ENCODE measurements around the gene CLEC2B. TPM values are rescaled to one million over a fixed set of nuclear protein-coding genes. Genes with fewer than 3 reads are reported as not detected.

Gene CLEC2B
- polyA plus RNA-seq, 1 experiment, result 2.1 TPM

- ChIA-PET CTCF (interaction anchor here (2.0 kb wide), 1 partner anchor 149 kb away, joined by 9 read pairs; no protein-coding TSS in a partner anchor), POLR2A (no interaction called here)
- H3K9me3 ChIP-seq (ENCODE audit: control insufficient read depth, insufficient read depth, low read length), result no peaks in the 10 kb centered on the region
- H3K27me3 ChIP-seq (ENCODE audit: control insufficient read depth, insufficient read depth, low read length), result no peaks in the 10 kb centered on the region
- DNase-seq (ENCODE audit: low read depth, low spot score), result no peak
- TF ChIP-seq, protein P1, sequence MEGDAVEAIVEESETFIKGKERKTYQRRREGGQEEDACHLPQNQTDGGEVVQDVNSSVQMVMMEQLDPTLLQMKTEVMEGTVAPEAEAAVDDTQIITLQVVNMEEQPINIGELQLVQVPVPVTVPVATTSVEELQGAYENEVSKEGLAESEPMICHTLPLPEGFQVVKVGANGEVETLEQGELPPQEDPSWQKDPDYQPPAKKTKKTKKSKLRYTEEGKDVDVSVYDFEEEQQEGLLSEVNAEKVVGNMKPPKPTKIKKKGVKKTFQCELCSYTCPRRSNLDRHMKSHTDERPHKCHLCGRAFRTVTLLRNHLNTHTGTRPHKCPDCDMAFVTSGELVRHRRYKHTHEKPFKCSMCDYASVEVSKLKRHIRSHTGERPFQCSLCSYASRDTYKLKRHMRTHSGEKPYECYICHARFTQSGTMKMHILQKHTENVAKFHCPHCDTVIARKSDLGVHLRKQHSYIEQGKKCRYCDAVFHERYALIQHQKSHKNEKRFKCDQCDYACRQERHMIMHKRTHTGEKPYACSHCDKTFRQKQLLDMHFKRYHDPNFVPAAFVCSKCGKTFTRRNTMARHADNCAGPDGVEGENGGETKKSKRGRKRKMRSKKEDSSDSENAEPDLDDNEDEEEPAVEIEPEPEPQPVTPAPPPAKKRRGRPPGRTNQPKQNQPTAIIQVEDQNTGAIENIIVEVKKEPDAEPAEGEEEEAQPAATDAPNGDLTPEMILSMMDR (IDR thresholded peaks at IDR 0.05; ENCODE audit: low read depth, low read length), result no peak
- no peak overlapping the region for H3K4me3 ChIP-seq (ENCODE audit: low read depth, low read length)
- H3K27ac ChIP-seq (ENCODE audit: low read depth, low read length), result no peak overlapping the region
Measured at GRCh38 chr12:9899209-9899608, 30.1 kb upstream of the CLEC2B start.

GRCh38 chr12:9897535-9897934, 28.4 kb upstream of the CLEC2B start:
- H3K9me3 ChIP-seq (ENCODE audit: control insufficient read depth, insufficient read depth, low read length), result no peaks in the 10 kb centered on the region
- no peak for DNase-seq (ENCODE audit: low read depth, low spot score)
- no peak overlapping the region for H3K4me3 ChIP-seq (ENCODE audit: low read depth, low read length)
- H3K27ac ChIP-seq (ENCODE audit: low read depth, low read length), result no peak overlapping the region
- TF ChIP-seq, protein P1 (IDR thresholded peaks at IDR 0.05; ENCODE audit: low read depth, low read length), result no peak
- ChIA-PET CTCF (interaction anchor here (2.4 kb wide), 1 partner anchor 147 kb away, joined by 12 read pairs; no protein-coding TSS in a partner anchor), POLR2A (no interaction called here)
- H3K27me3 ChIP-seq (ENCODE audit: control insufficient read depth, insufficient read depth, low read length), result no peaks in the 10 kb centered on the region

- CTCF ChIA-PET, result interaction anchor here (1.1 to 2.4 kb wide), 2 partner anchors 145 to 244 kb away, joined by 3 to 12 read pairs; no protein-coding TSS in a partner anchor
Measured at GRCh38 chr12:9895215-9895971, 26.2 kb upstream of the CLEC2B start.

DNA sequence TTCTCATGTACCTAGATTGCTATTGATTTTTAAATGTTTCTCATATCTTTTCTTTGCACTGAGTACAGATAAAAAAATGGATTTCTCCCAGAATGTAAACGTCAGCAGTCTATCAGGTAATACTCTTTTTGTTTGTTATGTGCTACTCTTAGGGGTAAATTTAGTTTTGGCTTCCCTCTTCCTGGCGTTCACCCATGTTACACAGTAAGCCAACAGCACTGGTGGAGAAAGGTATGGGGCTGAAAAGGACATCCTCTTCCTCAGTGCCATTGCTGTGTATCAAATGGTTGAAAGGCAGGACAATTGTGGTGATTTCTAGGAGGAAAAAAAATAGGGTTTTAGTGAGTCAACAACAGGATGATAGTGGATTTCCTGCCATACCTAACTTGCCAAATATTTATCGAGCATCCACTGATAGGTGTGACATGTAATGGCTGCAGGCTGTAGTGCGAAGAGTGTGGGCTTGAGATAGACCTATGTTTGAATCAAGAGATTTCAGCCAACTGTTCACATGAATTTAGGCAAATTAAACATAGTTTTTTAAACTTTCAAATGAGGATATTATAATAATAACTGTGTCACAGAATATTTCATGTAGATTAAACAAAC, 19.6 kb upstream of the CLEC2B start:
- DNase-seq (ENCODE audit: low read depth, low spot score), result no peak
- CTCF ChIA-PET, result no interaction called here
- Histone ChIP-seq H3K4me3 (ENCODE audit: low read depth, low read length) (no peak overlapping the region), H3K27me3 (ENCODE audit: control insufficient read depth, insufficient read depth, low read length) (no peaks in the 10 kb centered on the region), H3K9me3 (ENCODE audit: control insufficient read depth, insufficient read depth, low read length) (no peaks in the 10 kb centered on the region), H3K27ac (ENCODE audit: low read depth, low read length) (no peak overlapping the region)
- POLR2A ChIA-PET, result no interaction called here
- TF ChIP-seq, protein P1 (IDR thresholded peaks at IDR 0.05; ENCODE audit: low read depth, low read length), result no peak

More at GRCh38 chr12:9895215-9895971, 26.2 kb upstream of the CLEC2B start:
- DNase-seq (ENCODE audit: low read depth, low spot score), result no peak
- no peak overlapping the region for H3K4me3 ChIP-seq (ENCODE audit: low read depth, low read length)
- H3K27ac ChIP-seq (ENCODE audit: low read depth, low read length), result no peak overlapping the region
- H3K27me3 ChIP-seq (ENCODE audit: control insufficient read depth, insufficient read depth, low read length), result no peaks in the 10 kb centered on the region
- POLR2A ChIA-PET, result no interaction called here
- TF ChIP-seq, protein P1 (IDR thresholded peaks at IDR 0.05; ENCODE audit: low read depth, low read length), result no peak
- no peaks in the 10 kb centered on the region for H3K9me3 ChIP-seq (ENCODE audit: control insufficient read depth, insufficient read depth, low read length)

DNA sequence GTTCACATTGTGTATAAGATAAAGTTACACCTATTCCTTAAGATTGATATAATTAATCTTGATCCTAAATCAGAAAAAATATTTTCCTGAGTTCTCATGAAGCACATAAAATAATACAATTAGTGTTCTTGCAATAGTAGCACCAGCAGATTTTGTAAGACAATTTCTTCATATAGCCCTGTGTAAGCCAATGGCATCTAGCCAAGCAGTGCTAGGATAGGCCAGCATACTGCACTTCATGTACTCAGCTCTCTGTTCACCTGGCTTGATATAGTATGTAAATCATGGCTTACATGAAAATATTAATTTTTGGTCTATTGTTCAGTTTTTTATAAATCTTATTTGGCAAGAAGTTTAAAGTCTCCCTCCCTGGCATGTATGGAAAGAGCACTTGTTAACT, 14.0 kb upstream of the CLEC2B start:
- POLR2A ChIA-PET, result no interaction called here
- CTCF ChIA-PET, result no interaction called here
- Histone ChIP-seq H3K27me3 (ENCODE audit: control insufficient read depth, insufficient read depth, low read length) (no peaks in the 10 kb centered on the region), H3K9me3 (ENCODE audit: control insufficient read depth, insufficient read depth, low read length) (no peaks in the 10 kb centered on the region), H3K27ac (ENCODE audit: low read depth, low read length) (no peak overlapping the region), H3K4me3 (ENCODE audit: low read depth, low read length) (no peak overlapping the region)
- DNase-seq (ENCODE audit: low read depth, low spot score), result no peak
- TF ChIP-seq, protein P1 (IDR thresholded peaks at IDR 0.05; ENCODE audit: low read depth, low read length), result no peak

Measured in AG04450 (cell line).